Liver (tissue), 9 donors: ENCODE data around the gene NAPSA. TPM values are rescaled to one million over a fixed set of nuclear protein-coding genes. Genes with fewer than 3 reads are reported as not detected.

ENCODE experiments used
- DNase-seq: peaks from one replicate; pipeline ENCODE4 v3.0.0-alpha.2; 2017; ENCODE audit warnings: low spot score
- H3K27ac ChIP-seq, 2 donors: one replicate each; pipeline ENCODE4 v1.7.0; 2013; ENCODE audit warnings: inconsistent platforms in 2 of 2, low read length in 2 of 2, control low read depth in 1 of 2, low read depth in 1 of 2, mild to moderate bottlenecking in 1 of 2
- H3K27me3 ChIP-seq, 4 donors: one replicate each; pipeline versions ENCODE4 v1.6.1 to v1.7.0; 2013; ENCODE audit warnings: low read length in 3 of 4, inconsistent platforms in 1 of 4, mild to moderate bottlenecking in 1 of 4, moderate library complexity in 1 of 4; ENCODE audit not compliant: control insufficient read depth in 4 of 4, insufficient read depth in 4 of 4
- H3K36me3 ChIP-seq, 4 donors: one replicate each; pipeline versions ENCODE4 v1.6.1 to v1.7.0; 2013; ENCODE audit warnings: low read length in 3 of 4, mild to moderate bottlenecking in 3 of 4, low read depth in 1 of 4, moderate library complexity in 1 of 4; ENCODE audit not compliant: control insufficient read depth in 4 of 4, insufficient read depth in 3 of 4
- H3K4me1 ChIP-seq, 4 donors: one replicate each; pipeline versions ENCODE4 v1.6.1 to v1.7.0; 2013; ENCODE audit warnings: low read length in 3 of 4, mild to moderate bottlenecking in 3 of 4, moderate library complexity in 1 of 4; ENCODE audit not compliant: control insufficient read depth in 4 of 4, insufficient read depth in 4 of 4
- H3K4me3 ChIP-seq, 3 donors: one replicate each; pipeline versions ENCODE4 v1.6.1 to v1.7.0; 2013; ENCODE audit warnings: low read length in 3 of 3, control low read depth in 1 of 3, low read depth in 1 of 3, mild to moderate bottlenecking in 1 of 3
- H3K9ac ChIP-seq, 2 donors: one replicate each; pipeline ENCODE4 v1.7.0; 2013; ENCODE audit warnings: low read length in 2 of 2, mild to moderate bottlenecking in 2 of 2, moderate library complexity in 2 of 2, control low read depth in 1 of 2, low read depth in 1 of 2
- H3K9me3 ChIP-seq, 4 donors: one replicate each; pipeline versions ENCODE4 v1.6.1 to v1.7.0; 2013; ENCODE audit warnings: low read length in 3 of 4; ENCODE audit not compliant: control insufficient read depth in 4 of 4
- FOXA1 ChIP-seq: IDR thresholded peaks from 2 replicates; pipeline ENCODE4 v1.6.1; 2016; ENCODE audit warnings: antibody characterized with exemption
- FOXA2 ChIP-seq: IDR thresholded peaks from 2 replicates; pipeline ENCODE4 v1.6.1; 2016; ENCODE audit warnings: antibody characterized with exemption
- GABPA ChIP-seq, 2 donors: IDR thresholded peaks in 1 of 2; conservative IDR thresholded peaks in 1 of 2; 2 replicates each; pipeline ENCODE4 v1.6.1; 2016; ENCODE audit warnings: antibody characterized with exemption in 2 of 2, mild to moderate bottlenecking in 1 of 2, moderate library complexity in 1 of 2
- JUND ChIP-seq, 2 donors: IDR thresholded peaks; 2 replicates each; pipeline ENCODE4 v1.6.1; 2016; ENCODE audit warnings: antibody characterized with exemption in 2 of 2
- NR2F2 ChIP-seq: IDR thresholded peaks from 2 replicates; pipeline ENCODE4 v1.6.1; 2016; ENCODE audit warnings: antibody characterized with exemption
- RXRA ChIP-seq, 2 donors: IDR thresholded peaks; 2 replicates each; pipeline ENCODE4 v1.6.1; 2017 to 2018; ENCODE audit warnings: antibody characterized with exemption in 2 of 2, mild to moderate bottlenecking in 1 of 2
- SP1 ChIP-seq: IDR thresholded peaks from 2 replicates; pipeline ENCODE4 v1.6.1; 2018; ENCODE audit warnings: antibody characterized with exemption, mild to moderate bottlenecking
- TAF1 ChIP-seq: conservative IDR thresholded peaks from 2 replicates; pipeline ENCODE4 v1.6.1; 2016; ENCODE audit warnings: antibody characterized with exemption, mild to moderate bottlenecking
- YY1 ChIP-seq: IDR thresholded peaks from 2 replicates; pipeline ENCODE4 v1.6.1; 2016; ENCODE audit warnings: antibody characterized with exemption, mild to moderate bottlenecking
- WGBS: extraction: QIAGEN DNeasy Blood & Tissue Kit; methylation state at CpG from one replicate; pipeline ENCODE4 v1.1.7; 2013; 5-methylcytosine and 5-hydroxymethylcytosine counted together
- polyA plus RNA-seq, 2 donors: library from polyadenylated mRNA; stranded (reverse) in 1 of 2; unstranded in 1 of 2; fragments of 200-250 nt in 1 of 2; fragments of >200 nt in 1 of 2; fragmentation: Nextera tagmentation in 1 of 2; extraction: Ambion mirVana in 1 of 2; gene quantifications; one replicate each; pipeline versions ENCODE4 v1.2.1 to v1.2.3, GENCODE V29; 2013 to 2015
- total RNA-seq, 2 donors: library from RNA; depleted of rRNA; stranded (reverse); fragments of >200 nt; gene quantifications; one replicate each; pipeline ENCODE4 v1.2.3, GENCODE V29; 2014
- TF ChIP-seq, protein P1 (sequence below): IDR thresholded peaks from 2 replicates; pipeline ENCODE4 v1.6.1; 2016; ENCODE audit warnings: antibody characterized with exemption
- TF ChIP-seq, protein P2 (sequence below): IDR thresholded peaks from 2 replicates; pipeline ENCODE4 v1.6.1; 2016; ENCODE audit warnings: antibody characterized with exemption
- TF ChIP-seq, protein P3 (sequence below): fragments of 150-350 bp; IDR thresholded peaks from 2 replicates; pipeline ENCODE4 v1.5.1; 2017; ENCODE audit warnings: improper control_type of control experiment, low read depth, low read length; ENCODE audit not compliant: missing input control
- TF ChIP-seq, protein P4 (sequence below): IDR thresholded peaks from 2 replicates; pipeline ENCODE4 v1.6.1; 2016; ENCODE audit warnings: antibody characterized with exemption, mild to moderate bottlenecking
- TF ChIP-seq, protein P5 (sequence below): IDR thresholded peaks from 2 replicates; pipeline ENCODE4 v1.6.1; 2016; ENCODE audit warnings: antibody characterized with exemption
- donor health status: healthy.
- donor health status: healthy.
- donor health status: healthy.
- donor health status: healthy.
- donor health status: healthy.

NAPSA gene
- total and polyA plus RNA-seq, 4 donors: 0.28 to 0.74 (median 0.54) TPM

DNA sequence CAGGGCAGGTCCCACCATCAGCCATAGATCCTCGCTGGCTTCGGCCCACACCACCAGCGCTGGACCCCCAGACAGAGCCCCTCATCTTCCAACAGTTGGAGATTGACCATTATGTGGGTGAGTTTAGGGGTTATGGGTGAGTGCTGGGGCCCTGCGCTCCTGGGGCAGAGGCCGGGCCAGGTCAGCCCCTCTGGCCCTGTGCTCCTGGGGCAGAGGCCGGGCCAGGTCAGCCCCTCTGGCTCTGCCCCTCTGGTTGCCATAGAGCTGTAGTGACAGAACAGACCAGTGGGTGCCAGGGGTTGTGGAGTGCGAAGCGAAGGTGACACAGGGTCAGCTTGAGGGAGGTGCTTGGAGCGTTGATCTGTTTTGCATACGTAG, 33.9 kb upstream of the NAPSA start:
- H3K4me3 ChIP-seq: no peak overlapping the region
- no peak for TF ChIP-seq FOXA1
- TF ChIP-seq, protein P1, sequence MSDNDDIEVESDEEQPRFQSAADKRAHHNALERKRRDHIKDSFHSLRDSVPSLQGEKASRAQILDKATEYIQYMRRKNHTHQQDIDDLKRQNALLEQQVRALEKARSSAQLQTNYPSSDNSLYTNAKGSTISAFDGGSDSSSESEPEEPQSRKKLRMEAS: no peak
- TF ChIP-seq, protein P2, sequence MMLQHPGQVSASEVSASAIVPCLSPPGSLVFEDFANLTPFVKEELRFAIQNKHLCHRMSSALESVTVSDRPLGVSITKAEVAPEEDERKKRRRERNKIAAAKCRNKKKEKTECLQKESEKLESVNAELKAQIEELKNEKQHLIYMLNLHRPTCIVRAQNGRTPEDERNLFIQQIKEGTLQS: no peak
- TF ChIP-seq YY1: no peak
- TF ChIP-seq RXRA (IDR thresholded peaks at IDR 0.05): no peak
- no peak for TF ChIP-seq JUND (IDR thresholded peaks at IDR 0.05)
- no peak for TF ChIP-seq SP1
- TF ChIP-seq, protein P3, sequence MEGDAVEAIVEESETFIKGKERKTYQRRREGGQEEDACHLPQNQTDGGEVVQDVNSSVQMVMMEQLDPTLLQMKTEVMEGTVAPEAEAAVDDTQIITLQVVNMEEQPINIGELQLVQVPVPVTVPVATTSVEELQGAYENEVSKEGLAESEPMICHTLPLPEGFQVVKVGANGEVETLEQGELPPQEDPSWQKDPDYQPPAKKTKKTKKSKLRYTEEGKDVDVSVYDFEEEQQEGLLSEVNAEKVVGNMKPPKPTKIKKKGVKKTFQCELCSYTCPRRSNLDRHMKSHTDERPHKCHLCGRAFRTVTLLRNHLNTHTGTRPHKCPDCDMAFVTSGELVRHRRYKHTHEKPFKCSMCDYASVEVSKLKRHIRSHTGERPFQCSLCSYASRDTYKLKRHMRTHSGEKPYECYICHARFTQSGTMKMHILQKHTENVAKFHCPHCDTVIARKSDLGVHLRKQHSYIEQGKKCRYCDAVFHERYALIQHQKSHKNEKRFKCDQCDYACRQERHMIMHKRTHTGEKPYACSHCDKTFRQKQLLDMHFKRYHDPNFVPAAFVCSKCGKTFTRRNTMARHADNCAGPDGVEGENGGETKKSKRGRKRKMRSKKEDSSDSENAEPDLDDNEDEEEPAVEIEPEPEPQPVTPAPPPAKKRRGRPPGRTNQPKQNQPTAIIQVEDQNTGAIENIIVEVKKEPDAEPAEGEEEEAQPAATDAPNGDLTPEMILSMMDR: no peak
- no peak for TF ChIP-seq TAF1
- H3K9ac ChIP-seq: no peak overlapping the region
- H3K27ac ChIP-seq: no peak overlapping the region
- no peaks in the 10 kb centered on the region for H3K9me3 ChIP-seq
- no peaks in the 10 kb centered on the region for H3K27me3 ChIP-seq
- no peak for DNase-seq
- peaks cover 0 to 6% (median 2%) of the 10 kb centered on the region in 4 donors for H3K36me3 ChIP-seq
- 98% methylated on average over 10 of the region's 10 CpGs for WGBS
- H3K4me1 ChIP-seq: no peaks in the 10 kb centered on the region

DNA sequence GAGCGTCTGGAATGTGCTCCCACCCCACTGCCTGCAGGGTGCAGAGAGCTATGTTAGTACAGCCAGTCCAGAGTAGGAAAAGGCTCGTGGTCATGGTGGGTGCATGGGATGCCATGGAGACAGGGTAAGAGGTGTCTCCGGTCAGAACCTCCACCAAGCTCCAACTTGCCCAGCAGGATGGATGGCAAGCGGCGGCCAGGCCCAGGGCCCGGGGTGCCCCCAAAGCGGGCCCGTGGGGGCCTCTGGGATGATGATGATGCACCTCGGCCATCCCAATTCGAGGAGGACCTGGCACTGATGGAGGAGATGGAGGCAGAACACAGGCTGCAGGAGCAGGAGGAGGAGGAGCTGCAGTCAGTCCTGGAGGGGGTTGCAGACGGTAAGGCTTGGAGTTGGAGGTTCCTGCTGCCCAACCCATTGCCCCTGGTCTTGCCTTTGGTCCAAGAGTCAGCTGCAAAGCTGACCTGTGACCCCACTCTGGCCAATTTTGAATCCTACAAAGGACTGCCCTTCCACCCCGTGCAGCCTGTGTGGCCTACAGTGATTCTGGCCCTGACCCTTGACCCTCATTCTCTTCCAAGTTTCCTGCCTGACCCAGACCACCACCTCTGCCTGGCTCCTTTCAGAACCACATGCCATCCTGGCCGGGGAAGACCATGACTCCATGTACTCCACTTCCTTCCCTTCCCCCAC, 33.4 kb upstream of the NAPSA start:
- H3K27ac ChIP-seq: no peak overlapping the region
- H3K9me3 ChIP-seq: no peaks in the 10 kb centered on the region
- peaks cover 0 to 6% (median 2%) of the 10 kb centered on the region in 4 donors for H3K36me3 ChIP-seq
- DNase-seq: no peak
- H3K4me1 ChIP-seq: no peaks in the 10 kb centered on the region
- no peak for TF ChIP-seq NR2F2
- TF ChIP-seq FOXA1: no peak
- TF ChIP-seq, protein P4, sequence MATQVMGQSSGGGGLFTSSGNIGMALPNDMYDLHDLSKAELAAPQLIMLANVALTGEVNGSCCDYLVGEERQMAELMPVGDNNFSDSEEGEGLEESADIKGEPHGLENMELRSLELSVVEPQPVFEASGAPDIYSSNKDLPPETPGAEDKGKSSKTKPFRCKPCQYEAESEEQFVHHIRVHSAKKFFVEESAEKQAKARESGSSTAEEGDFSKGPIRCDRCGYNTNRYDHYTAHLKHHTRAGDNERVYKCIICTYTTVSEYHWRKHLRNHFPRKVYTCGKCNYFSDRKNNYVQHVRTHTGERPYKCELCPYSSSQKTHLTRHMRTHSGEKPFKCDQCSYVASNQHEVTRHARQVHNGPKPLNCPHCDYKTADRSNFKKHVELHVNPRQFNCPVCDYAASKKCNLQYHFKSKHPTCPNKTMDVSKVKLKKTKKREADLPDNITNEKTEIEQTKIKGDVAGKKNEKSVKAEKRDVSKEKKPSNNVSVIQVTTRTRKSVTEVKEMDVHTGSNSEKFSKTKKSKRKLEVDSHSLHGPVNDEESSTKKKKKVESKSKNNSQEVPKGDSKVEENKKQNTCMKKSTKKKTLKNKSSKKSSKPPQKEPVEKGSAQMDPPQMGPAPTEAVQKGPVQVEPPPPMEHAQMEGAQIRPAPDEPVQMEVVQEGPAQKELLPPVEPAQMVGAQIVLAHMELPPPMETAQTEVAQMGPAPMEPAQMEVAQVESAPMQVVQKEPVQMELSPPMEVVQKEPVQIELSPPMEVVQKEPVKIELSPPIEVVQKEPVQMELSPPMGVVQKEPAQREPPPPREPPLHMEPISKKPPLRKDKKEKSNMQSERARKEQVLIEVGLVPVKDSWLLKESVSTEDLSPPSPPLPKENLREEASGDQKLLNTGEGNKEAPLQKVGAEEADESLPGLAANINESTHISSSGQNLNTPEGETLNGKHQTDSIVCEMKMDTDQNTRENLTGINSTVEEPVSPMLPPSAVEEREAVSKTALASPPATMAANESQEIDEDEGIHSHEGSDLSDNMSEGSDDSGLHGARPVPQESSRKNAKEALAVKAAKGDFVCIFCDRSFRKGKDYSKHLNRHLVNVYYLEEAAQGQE: no peak
- TF ChIP-seq YY1: no peak
- TF ChIP-seq FOXA2: no peak
- TF ChIP-seq, protein P2: no peak
- TF ChIP-seq RXRA (IDR thresholded peaks at IDR 0.05): no peak
- TF ChIP-seq GABPA (IDR thresholded peaks at IDR 0.05 in 1 of 2, conservative IDR thresholded peaks at IDR 0.05 in 1 of 2): no peak
- TF ChIP-seq, protein P5, sequence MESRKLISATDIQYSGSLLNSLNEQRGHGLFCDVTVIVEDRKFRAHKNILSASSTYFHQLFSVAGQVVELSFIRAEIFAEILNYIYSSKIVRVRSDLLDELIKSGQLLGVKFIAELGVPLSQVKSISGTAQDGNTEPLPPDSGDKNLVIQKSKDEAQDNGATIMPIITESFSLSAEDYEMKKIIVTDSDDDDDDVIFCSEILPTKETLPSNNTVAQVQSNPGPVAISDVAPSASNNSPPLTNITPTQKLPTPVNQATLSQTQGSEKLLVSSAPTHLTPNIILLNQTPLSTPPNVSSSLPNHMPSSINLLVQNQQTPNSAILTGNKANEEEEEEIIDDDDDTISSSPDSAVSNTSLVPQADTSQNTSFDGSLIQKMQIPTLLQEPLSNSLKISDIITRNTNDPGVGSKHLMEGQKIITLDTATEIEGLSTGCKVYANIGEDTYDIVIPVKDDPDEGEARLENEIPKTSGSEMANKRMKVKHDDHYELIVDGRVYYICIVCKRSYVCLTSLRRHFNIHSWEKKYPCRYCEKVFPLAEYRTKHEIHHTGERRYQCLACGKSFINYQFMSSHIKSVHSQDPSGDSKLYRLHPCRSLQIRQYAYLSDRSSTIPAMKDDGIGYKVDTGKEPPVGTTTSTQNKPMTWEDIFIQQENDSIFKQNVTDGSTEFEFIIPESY: no peak
- TF ChIP-seq TAF1: no peak
- H3K9ac ChIP-seq: no peak overlapping the region
- H3K27me3 ChIP-seq: no peaks in the 10 kb centered on the region
- WGBS: 90% methylated on average over 13 of the region's 13 CpGs
- no peak overlapping the region for H3K4me3 ChIP-seq
